ENCODE data around the gene MMAB. TPM values are rescaled to one million over a fixed set of nuclear protein-coding genes. Genes with fewer than 3 reads are reported as not detected.

The MMAB gene
- total RNA-seq, 1 experiment from 2014 or later: 34.9 TPM

- Histone ChIP-seq H3K4me2 (ENCODE audit: low read length) (no peak overlapping the region), H3K27me3 (ENCODE audit: insufficient read depth, low read length) (no peaks in the 10 kb centered on the region), H2AFZ (ENCODE audit: low read depth, low read length, poor library complexity, severe bottlenecking) (no peak overlapping the region), H3K9me3 (ENCODE audit: control insufficient read depth in 1 of 2, insufficient read depth in 1 of 2, low read depth in 1 of 2, low read length in 2 of 2) (no peaks in the 10 kb centered on the region), H3K9ac (ENCODE audit: low read length) (no peak overlapping the region), H3K4me1 (ENCODE audit: control insufficient read depth in 1 of 2, insufficient read depth in 2 of 2, low read length in 2 of 2) (peaks cover 11 to 18% of the 10 kb centered on the region in 2 experiments), H3K27ac (ENCODE audit: low read depth, low read length) (no peak overlapping the region), H3K79me2 (ENCODE audit: insufficient read depth, low read length) (no peaks in the 10 kb centered on the region), H3K4me3 (replicated peaks in 1 of 2; ENCODE audit: low read depth in 1 of 2, low read length in 2 of 2) (no peak overlapping the region), H3K36me3 (ENCODE audit: control insufficient read depth in 1 of 2, insufficient read depth in 2 of 2, low read length in 2 of 2) (peaks cover 9% of the 10 kb centered on the region in 2 experiments; a peak in 1 of 4 replicates), H3K9me2 (ENCODE audit: insufficient read depth) (no peaks in the 10 kb centered on the region), H4K20me1 (ENCODE audit: insufficient read depth) (no peaks in the 10 kb centered on the region)
- RAD21 ChIA-PET (ENCODE audit: low non-redundant PET in 1 of 2, low total read pairs in 2 of 2, uncharacterized antibody in 2 of 2, unreplicated experiment in 2 of 2): no interaction called here
- TF ChIP-seq RAD21 (IDR thresholded peaks at IDR 0.05; ENCODE audit: low read depth): no peak
- no peak for TF ChIP-seq ELF1 (IDR thresholded peaks at IDR 0.05; ENCODE audit: borderline replicate concordance, low read depth)
- TF ChIP-seq ZFX (IDR thresholded peaks at IDR 0.05): no peak
- TF ChIP-seq POLR2AphosphoS5 (IDR thresholded peaks at IDR 0.05; ENCODE audit: low read depth, low read length): no peak
- no peak for TF ChIP-seq EZH2 (IDR thresholded peaks at IDR 0.05)
- no peak for TF ChIP-seq CEBPB (IDR thresholded peaks at IDR 0.05; ENCODE audit: low read depth)
- TF ChIP-seq ATF3 (IDR thresholded peaks at IDR 0.05): no peak
- TF ChIP-seq EZH2phosphoT487 (IDR thresholded peaks at IDR 0.05; ENCODE audit: borderline replicate concordance): no peak
- no peak for TF ChIP-seq SIN3A (IDR thresholded peaks at IDR 0.05; ENCODE audit: low read depth)
- intact Hi-C loops (cut with micrococcal nuclease): no loop called here
- DNase-seq (ENCODE audit: low read depth, low spot score) (no peak), ATAC-seq (no peak)
- BruUV-seq (replicated peaks): no TSS peak
- POLR2A ChIA-PET: no interaction called here
- CTCF ChIA-PET: no interaction called here
Measured at GRCh38 chr12:109579639-109580038, 6.3 kb upstream of the MMAB start.

DNA sequence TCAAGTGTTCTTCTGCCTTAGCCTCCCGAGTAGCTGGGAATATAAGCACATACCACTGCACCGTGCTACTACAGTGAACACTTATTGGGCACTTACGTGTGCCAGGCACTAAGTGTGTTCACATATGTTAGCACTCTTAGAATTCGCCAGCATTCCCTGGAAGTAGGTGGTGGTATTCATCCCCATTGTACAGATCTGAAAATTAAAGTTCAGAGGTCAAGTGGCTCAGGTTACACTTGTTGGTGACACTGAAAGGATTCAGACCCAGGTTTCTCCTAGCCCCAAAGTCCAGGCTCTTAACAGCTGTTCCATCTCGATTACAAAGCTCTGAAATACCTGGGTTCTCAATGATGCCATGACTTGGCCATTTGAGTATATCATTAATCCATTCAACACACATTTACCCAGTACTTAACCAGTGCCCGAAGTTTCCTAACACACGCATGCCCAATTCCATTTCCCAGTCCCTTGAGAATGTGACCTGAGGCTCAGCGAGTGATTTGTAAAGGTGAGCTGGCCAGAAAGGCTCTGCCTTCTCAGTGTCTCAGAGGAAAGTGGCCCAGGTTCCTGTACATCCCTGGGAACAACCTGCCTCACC lies 5.1 kb upstream of the MMAB start:
- no peaks in the 10 kb centered on the region for H3K9me3 ChIP-seq (ENCODE audit: control insufficient read depth in 1 of 2, insufficient read depth in 1 of 2, low read depth in 1 of 2, low read length in 2 of 2)
- POLR2A ChIA-PET: no interaction called here
- TF ChIP-seq MAX (IDR thresholded peaks at IDR 0.05) (no peak), CEBPB (IDR thresholded peaks at IDR 0.05; ENCODE audit: low read depth) (no peak), FOSL1 (IDR thresholded peaks at IDR 0.05; ENCODE audit: low read depth) (no peak), ELF1 (IDR thresholded peaks at IDR 0.05; ENCODE audit: borderline replicate concordance, low read depth) (no peak), SP1 (IDR thresholded peaks at IDR 0.05; ENCODE audit: low read depth) (no peak), ZBTB33 (IDR thresholded peaks at IDR 0.05; ENCODE audit: extremely low read depth, insufficient replicate concordance, low read length) (no peak), POLR2AphosphoS5 (IDR thresholded peaks at IDR 0.05; ENCODE audit: low read depth, low read length) (no peak), SIN3A (IDR thresholded peaks at IDR 0.05; ENCODE audit: low read depth) (no peak), YY1 (IDR thresholded peaks at IDR 0.05; ENCODE audit: extremely low read depth, insufficient replicate concordance, low read depth, low read length) (no peak), SRF (IDR thresholded peaks at IDR 0.05; ENCODE audit: low read depth) (no peak), POLR2A (IDR thresholded peaks at IDR 0.05; ENCODE audit: borderline replicate concordance, extremely low read depth, insufficient read depth, insufficient read length) (no peak), JUND (IDR thresholded peaks at IDR 0.05) (no peak)
- TF ChIP-seq, protein P1, sequence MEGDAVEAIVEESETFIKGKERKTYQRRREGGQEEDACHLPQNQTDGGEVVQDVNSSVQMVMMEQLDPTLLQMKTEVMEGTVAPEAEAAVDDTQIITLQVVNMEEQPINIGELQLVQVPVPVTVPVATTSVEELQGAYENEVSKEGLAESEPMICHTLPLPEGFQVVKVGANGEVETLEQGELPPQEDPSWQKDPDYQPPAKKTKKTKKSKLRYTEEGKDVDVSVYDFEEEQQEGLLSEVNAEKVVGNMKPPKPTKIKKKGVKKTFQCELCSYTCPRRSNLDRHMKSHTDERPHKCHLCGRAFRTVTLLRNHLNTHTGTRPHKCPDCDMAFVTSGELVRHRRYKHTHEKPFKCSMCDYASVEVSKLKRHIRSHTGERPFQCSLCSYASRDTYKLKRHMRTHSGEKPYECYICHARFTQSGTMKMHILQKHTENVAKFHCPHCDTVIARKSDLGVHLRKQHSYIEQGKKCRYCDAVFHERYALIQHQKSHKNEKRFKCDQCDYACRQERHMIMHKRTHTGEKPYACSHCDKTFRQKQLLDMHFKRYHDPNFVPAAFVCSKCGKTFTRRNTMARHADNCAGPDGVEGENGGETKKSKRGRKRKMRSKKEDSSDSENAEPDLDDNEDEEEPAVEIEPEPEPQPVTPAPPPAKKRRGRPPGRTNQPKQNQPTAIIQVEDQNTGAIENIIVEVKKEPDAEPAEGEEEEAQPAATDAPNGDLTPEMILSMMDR (IDR thresholded peaks at IDR 0.05 in 2 of 3, conservative IDR thresholded peaks at IDR 0.05 in 1 of 3; ENCODE audit: borderline replicate concordance in 1 of 3, insufficient read depth in 1 of 3, low read depth in 2 of 3, low read length in 2 of 3): no peak

More for the DNA sequence above, 5.1 kb upstream of the MMAB start:
- Histone ChIP-seq H3K9ac (ENCODE audit: low read length) (no peak overlapping the region), H3K79me2 (ENCODE audit: insufficient read depth, low read length) (no peaks in the 10 kb centered on the region), H4K20me1 (ENCODE audit: insufficient read depth) (no peaks in the 10 kb centered on the region), H3K4me1 (ENCODE audit: control insufficient read depth in 1 of 2, insufficient read depth in 2 of 2, low read length in 2 of 2) (peaks cover 11 to 24% of the 10 kb centered on the region in 2 experiments), H3K27ac (ENCODE audit: low read depth, low read length) (no peak overlapping the region), H3K27me3 (ENCODE audit: insufficient read depth, low read length) (no peaks in the 10 kb centered on the region), H3K4me2 (ENCODE audit: low read length) (no peak overlapping the region), H2AFZ (ENCODE audit: low read depth, low read length, poor library complexity, severe bottlenecking) (no peak overlapping the region), H3K4me3 (replicated peaks in 1 of 2; ENCODE audit: low read depth in 1 of 2, low read length in 2 of 2) (no peak overlapping the region), H3K36me3 (ENCODE audit: control insufficient read depth in 1 of 2, insufficient read depth in 2 of 2, low read length in 2 of 2) (peaks cover 9% of the 10 kb centered on the region in 2 experiments; a peak in 1 of 4 replicates), H3K9me2 (ENCODE audit: insufficient read depth) (no peaks in the 10 kb centered on the region)
- DNase-seq (ENCODE audit: low read depth, low spot score): no peak
- no peak for ATAC-seq
- intact Hi-C loops (cut with micrococcal nuclease): no loop called here
- ChIA-PET RAD21 (ENCODE audit: low non-redundant PET in 1 of 2, low total read pairs in 2 of 2, uncharacterized antibody in 2 of 2, unreplicated experiment in 2 of 2) (no interaction called here), CTCF (no interaction called here)
- no TSS peak for BruUV-seq (replicated peaks)
